Neural cell (in vitro differentiated cells): ENCODE measurements around the gene GPRC5B. TPM values are rescaled to one million over a fixed set of nuclear protein-coding genes. Genes with fewer than 3 reads are reported as not detected.

Experiments
- H2AFZ ChIP-seq: fragments of 200-600, 300-800 bp; sonication (generic), shearing (Covaris generic); 2 replicates; pipeline ENCODE4 v1.6.0; 2014; ENCODE audit warnings: low read depth, mild to moderate bottlenecking, antibody characterized with exemption, low read length, moderate library complexity
- H3F3A ChIP-seq: fragments of 200-600 bp; shearing (Covaris generic); 2 replicates; pipeline ENCODE4 v1.6.1; 2016; ENCODE audit warnings: mild to moderate bottlenecking, moderate library complexity, mixed read lengths, antibody characterized with exemption, low read length; ENCODE audit not compliant: insufficient read depth, poor library complexity, severe bottlenecking
- H3K27ac ChIP-seq: fragments of 200-600, 300-800 bp; sonication (generic), shearing (Covaris generic); 2 replicates; pipeline ENCODE4 v1.5.1; 2014; ENCODE audit warnings: mild to moderate bottlenecking, low read length, moderate library complexity
- H3K27me3 ChIP-seq: fragments of 300-800, 200-600 bp; sonication (generic), shearing (Covaris generic); 2 replicates; pipeline ENCODE4 v1.6.0; 2014; ENCODE audit warnings: mild to moderate bottlenecking, low read depth, low read length, moderate library complexity; ENCODE audit not compliant: insufficient read depth
- H3K36me3 ChIP-seq: fragments of 300-800, 200-600 bp; sonication (generic), shearing (Covaris generic); 2 replicates; pipeline ENCODE4 v1.5.1; 2014; ENCODE audit warnings: mild to moderate bottlenecking, antibody characterized with exemption, low read length, moderate library complexity; ENCODE audit not compliant: insufficient read depth
- H3K4me2 ChIP-seq: fragments of 300-800, 200-600 bp; sonication (generic), shearing (Covaris generic); 2 replicates; pipeline ENCODE4 v1.6.0; 2014; ENCODE audit warnings: mild to moderate bottlenecking, low read length
- H3K4me3 ChIP-seq: fragments of 300-800, 200-600 bp; sonication (generic), shearing (Covaris generic); 2 replicates; pipeline ENCODE4 v1.5.1; 2014; ENCODE audit warnings: mild to moderate bottlenecking, low read length, moderate library complexity
- H3K79me2 ChIP-seq: fragments of 200-600 bp; shearing (Covaris generic); replicated peaks from 2 replicates; pipeline ENCODE4 v1.6.0; 2014; ENCODE audit warnings: mild to moderate bottlenecking, low read length, moderate library complexity; ENCODE audit not compliant: insufficient read depth
- H3K9ac ChIP-seq: fragments of 300-800, 200-600 bp; sonication (generic), shearing (Covaris generic); 2 replicates; pipeline ENCODE4 v1.6.1; 2016; ENCODE audit warnings: mild to moderate bottlenecking, low read length, mixed read lengths
- H3K9me2 ChIP-seq: fragments of 200-600 bp; shearing (Covaris generic); 2 replicates; pipeline ENCODE4 v1.6.1; 2016; ENCODE audit warnings: mild to moderate bottlenecking, low read length, mixed read lengths; ENCODE audit not compliant: insufficient read depth
- H3K9me3 ChIP-seq: fragments of 200-600, 300-800 bp; sonication (generic), shearing (Covaris generic); 2 replicates; pipeline ENCODE4 v1.6.1; 2016; ENCODE audit warnings: mild to moderate bottlenecking, mixed run types, low read length, moderate library complexity, mixed read lengths
- H4K20me1 ChIP-seq: fragments of 200-600 bp; shearing (Covaris generic); 2 replicates; pipeline ENCODE4 v1.6.1; 2016; ENCODE audit warnings: mild to moderate bottlenecking, mixed run types; ENCODE audit not compliant: insufficient read depth
- EP300 ChIP-seq: fragments of 450-650 bp; conservative IDR thresholded peaks from 2 replicates; pipeline ENCODE4 v1.6.1; 2014; ENCODE audit warnings: antibody characterized with exemption, mild to moderate bottlenecking, moderate library complexity; ENCODE audit not compliant: poor library complexity, severe bottlenecking
- EZH2 ChIP-seq: fragments of 200-600, 300-800 bp; shearing (Covaris generic), sonication (generic); IDR thresholded peaks from 2 replicates; pipeline ENCODE4 v1.6.1; 2014; ENCODE audit warnings: antibody characterized with exemption, low read length, borderline replicate concordance, mild to moderate bottlenecking; ENCODE audit not compliant: insufficient read depth, poor library complexity, severe bottlenecking
- MXI1 ChIP-seq: fragments of 450-650 bp; conservative IDR thresholded peaks from 2 replicates; pipeline ENCODE4 v1.6.1; 2014; ENCODE audit warnings: antibody characterized with exemption, mild to moderate bottlenecking; ENCODE audit not compliant: poor library complexity, severe bottlenecking
- POLR2AphosphoS5 ChIP-seq: IDR thresholded peaks from 2 replicates; pipeline ENCODE4 v1.6.1; 2012
- RAD21 ChIP-seq: fragments of 450-650 bp; conservative IDR thresholded peaks from 2 replicates; pipeline ENCODE4 v1.6.1; 2014; ENCODE audit warnings: antibody characterized with exemption, mild to moderate bottlenecking, moderate library complexity
- SMC3 ChIP-seq: fragments of 450-650 bp; conservative IDR thresholded peaks from 2 replicates; pipeline ENCODE4 v1.6.1; 2014; ENCODE audit warnings: antibody characterized with exemption, mild to moderate bottlenecking, moderate library complexity; ENCODE audit not compliant: poor library complexity
- TAF1 ChIP-seq: IDR thresholded peaks from 2 replicates; pipeline ENCODE4 v1.6.1; 2012; ENCODE audit warnings: low read depth
- polyA plus RNA-seq: library from polyadenylated mRNA; depleted of rRNA; stranded (reverse); fragments of >200 nt; gene quantifications from 2 replicates; pipeline ENCODE4 v1.2.3, GENCODE V29; 2014
- TF ChIP-seq, protein P1 (sequence below): fragments of 450-650 bp; IDR thresholded peaks from 2 replicates; pipeline ENCODE4 v1.5.1; 2014; ENCODE audit warnings: antibody characterized with exemption, mild to moderate bottlenecking, moderate library complexity; ENCODE audit not compliant: poor library complexity, severe bottlenecking
- TF ChIP-seq, protein P2 (sequence below): IDR thresholded peaks from 2 replicates; pipeline ENCODE4 v1.6.1; 2012; ENCODE audit warnings: borderline replicate concordance

Gene GPRC5B
- polyA plus RNA-seq, 1 donor from 2014 or later: 25.4 TPM

DNA sequence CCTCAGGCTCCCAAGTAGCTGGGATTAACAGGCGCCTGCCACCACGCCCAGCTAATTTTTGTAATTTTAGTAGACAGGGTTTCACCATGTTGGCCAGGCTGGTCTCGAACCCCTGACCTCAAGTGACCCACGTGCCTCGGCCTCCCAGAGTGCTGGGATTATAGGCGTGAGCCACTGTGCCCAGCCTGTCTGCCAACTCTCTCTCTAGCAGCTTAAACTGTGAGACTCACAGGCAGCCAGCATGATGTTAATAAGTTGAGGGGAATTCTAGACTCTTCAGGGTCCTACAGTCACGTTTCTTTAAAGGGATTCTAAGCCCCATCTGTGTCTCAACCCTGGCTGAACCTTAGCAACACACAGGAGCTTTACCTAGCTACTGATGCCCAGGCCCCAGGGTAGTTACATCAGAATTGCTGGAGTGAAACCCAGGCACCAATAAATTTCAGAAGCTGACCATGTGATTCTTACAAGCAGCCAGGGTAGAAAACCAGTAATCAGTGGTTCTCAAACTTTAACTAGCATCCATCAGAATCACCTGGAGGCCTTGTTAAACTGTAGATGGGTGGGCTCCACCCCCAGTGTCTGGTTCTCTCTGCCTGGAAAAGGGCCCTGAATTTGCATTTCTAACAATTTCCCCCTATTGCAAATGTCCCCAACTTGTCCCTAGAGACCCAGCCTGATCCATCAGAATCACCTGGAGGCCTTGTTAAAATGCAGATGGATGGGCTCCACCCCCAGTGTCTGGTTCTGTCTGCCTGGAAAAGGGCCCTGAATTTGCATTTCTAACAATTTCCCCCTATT is 30.7 kb downstream of the GPRC5B start:
- Histone ChIP-seq H3K9me3 (no peaks in the 10 kb centered on the region), H3K4me2 (no peak overlapping the region), H3F3A (peaks cover 3% of the 10 kb centered on the region), H3K79me2 (no peaks in the 10 kb centered on the region), H2AFZ (no peak overlapping the region), H3K9ac (no peak overlapping the region), H3K27me3 (no peaks in the 10 kb centered on the region), H4K20me1 (no peaks in the 10 kb centered on the region), H3K27ac (no peak overlapping the region), H3K9me2 (no peaks in the 10 kb centered on the region), H3K36me3 (no peaks in the 10 kb centered on the region), H3K4me3 (no peak overlapping the region)
- TF ChIP-seq MXI1 (no peak), EZH2 (no peak), SMC3 (no peak), POLR2AphosphoS5 (no peak), EP300 (no peak), RAD21 (no peak), TAF1 (no peak)
- TF ChIP-seq, protein P1, sequence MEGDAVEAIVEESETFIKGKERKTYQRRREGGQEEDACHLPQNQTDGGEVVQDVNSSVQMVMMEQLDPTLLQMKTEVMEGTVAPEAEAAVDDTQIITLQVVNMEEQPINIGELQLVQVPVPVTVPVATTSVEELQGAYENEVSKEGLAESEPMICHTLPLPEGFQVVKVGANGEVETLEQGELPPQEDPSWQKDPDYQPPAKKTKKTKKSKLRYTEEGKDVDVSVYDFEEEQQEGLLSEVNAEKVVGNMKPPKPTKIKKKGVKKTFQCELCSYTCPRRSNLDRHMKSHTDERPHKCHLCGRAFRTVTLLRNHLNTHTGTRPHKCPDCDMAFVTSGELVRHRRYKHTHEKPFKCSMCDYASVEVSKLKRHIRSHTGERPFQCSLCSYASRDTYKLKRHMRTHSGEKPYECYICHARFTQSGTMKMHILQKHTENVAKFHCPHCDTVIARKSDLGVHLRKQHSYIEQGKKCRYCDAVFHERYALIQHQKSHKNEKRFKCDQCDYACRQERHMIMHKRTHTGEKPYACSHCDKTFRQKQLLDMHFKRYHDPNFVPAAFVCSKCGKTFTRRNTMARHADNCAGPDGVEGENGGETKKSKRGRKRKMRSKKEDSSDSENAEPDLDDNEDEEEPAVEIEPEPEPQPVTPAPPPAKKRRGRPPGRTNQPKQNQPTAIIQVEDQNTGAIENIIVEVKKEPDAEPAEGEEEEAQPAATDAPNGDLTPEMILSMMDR: no peak
- TF ChIP-seq, protein P2, sequence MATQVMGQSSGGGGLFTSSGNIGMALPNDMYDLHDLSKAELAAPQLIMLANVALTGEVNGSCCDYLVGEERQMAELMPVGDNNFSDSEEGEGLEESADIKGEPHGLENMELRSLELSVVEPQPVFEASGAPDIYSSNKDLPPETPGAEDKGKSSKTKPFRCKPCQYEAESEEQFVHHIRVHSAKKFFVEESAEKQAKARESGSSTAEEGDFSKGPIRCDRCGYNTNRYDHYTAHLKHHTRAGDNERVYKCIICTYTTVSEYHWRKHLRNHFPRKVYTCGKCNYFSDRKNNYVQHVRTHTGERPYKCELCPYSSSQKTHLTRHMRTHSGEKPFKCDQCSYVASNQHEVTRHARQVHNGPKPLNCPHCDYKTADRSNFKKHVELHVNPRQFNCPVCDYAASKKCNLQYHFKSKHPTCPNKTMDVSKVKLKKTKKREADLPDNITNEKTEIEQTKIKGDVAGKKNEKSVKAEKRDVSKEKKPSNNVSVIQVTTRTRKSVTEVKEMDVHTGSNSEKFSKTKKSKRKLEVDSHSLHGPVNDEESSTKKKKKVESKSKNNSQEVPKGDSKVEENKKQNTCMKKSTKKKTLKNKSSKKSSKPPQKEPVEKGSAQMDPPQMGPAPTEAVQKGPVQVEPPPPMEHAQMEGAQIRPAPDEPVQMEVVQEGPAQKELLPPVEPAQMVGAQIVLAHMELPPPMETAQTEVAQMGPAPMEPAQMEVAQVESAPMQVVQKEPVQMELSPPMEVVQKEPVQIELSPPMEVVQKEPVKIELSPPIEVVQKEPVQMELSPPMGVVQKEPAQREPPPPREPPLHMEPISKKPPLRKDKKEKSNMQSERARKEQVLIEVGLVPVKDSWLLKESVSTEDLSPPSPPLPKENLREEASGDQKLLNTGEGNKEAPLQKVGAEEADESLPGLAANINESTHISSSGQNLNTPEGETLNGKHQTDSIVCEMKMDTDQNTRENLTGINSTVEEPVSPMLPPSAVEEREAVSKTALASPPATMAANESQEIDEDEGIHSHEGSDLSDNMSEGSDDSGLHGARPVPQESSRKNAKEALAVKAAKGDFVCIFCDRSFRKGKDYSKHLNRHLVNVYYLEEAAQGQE: no peak

DNA sequence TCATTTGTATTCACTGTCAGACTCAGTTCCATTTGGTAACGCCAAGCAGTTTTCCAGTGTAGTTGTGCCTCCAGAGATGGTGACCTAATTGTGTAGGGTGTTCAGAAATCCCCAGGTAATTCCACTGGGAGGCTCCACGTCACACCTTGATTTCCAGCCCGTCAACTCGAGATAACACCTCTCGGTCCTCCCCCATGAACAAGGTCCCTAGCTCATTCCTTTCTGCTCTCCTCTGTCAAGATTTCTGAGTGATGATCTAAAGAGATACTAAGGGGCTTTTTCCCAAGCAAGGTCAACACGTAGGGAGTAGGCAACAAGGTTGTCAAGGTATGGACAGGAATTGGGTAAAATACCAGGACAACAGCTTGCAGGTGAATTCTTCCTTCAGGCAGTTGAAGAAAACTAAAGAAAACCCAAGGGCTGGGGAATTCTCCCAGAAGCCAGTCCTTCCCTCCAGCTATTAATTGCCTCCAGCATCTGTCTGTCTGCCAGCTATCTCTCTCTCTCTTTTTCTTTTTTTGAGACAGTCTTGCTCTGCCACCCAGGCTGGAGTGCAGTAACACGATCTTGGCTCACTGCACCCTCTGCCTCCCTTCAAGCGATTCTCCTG is 31.4 kb downstream of the GPRC5B start:
- no peaks in the 10 kb centered on the region for H3K36me3 ChIP-seq
- H3K27ac ChIP-seq: no peak overlapping the region
- no peak overlapping the region for H3K4me2 ChIP-seq

More for the DNA sequence above, 31.4 kb downstream of the GPRC5B start:
- Histone ChIP-seq H3F3A (peaks cover 3% of the 10 kb centered on the region), H3K9me2 (no peaks in the 10 kb centered on the region), H4K20me1 (no peaks in the 10 kb centered on the region), H3K79me2 (no peaks in the 10 kb centered on the region), H3K9me3 (no peaks in the 10 kb centered on the region), H3K4me3 (no peak overlapping the region), H3K27me3 (no peaks in the 10 kb centered on the region), H2AFZ (no peak overlapping the region), H3K9ac (no peak overlapping the region)
- TF ChIP-seq POLR2AphosphoS5 (no peak), EZH2 (no peak), RAD21 (no peak), MXI1 (no peak), TAF1 (no peak), EP300 (no peak), SMC3 (no peak)
- TF ChIP-seq, protein P2: no peak
- TF ChIP-seq, protein P1: no peak
